Measurements from ENCODE around the gene GRAMD1B.

GRCh38 chr11:123390146-123390545 lies 39.9 kb upstream of the GRAMD1B start:
- no peak for TF ChIP-seq POLR2A (IDR thresholded peaks at IDR 0.05)
- TF ChIP-seq, protein P1, sequence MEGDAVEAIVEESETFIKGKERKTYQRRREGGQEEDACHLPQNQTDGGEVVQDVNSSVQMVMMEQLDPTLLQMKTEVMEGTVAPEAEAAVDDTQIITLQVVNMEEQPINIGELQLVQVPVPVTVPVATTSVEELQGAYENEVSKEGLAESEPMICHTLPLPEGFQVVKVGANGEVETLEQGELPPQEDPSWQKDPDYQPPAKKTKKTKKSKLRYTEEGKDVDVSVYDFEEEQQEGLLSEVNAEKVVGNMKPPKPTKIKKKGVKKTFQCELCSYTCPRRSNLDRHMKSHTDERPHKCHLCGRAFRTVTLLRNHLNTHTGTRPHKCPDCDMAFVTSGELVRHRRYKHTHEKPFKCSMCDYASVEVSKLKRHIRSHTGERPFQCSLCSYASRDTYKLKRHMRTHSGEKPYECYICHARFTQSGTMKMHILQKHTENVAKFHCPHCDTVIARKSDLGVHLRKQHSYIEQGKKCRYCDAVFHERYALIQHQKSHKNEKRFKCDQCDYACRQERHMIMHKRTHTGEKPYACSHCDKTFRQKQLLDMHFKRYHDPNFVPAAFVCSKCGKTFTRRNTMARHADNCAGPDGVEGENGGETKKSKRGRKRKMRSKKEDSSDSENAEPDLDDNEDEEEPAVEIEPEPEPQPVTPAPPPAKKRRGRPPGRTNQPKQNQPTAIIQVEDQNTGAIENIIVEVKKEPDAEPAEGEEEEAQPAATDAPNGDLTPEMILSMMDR (IDR thresholded peaks at IDR 0.05) = no peak
- TF ChIP-seq POLR2AphosphoS5 (IDR thresholded peaks at IDR 0.05) = no peak
